GM21447 (cell line): ENCODE data around the gene PHF14.
"Not testable (repeated sequence)": the region's sequence is repeated elsewhere in the genome, so short reads cannot be mapped to it uniquely, and the experiment has no call there.

ENCODE experiments used
- ATAC-seq: cut with Tn5 transposase; IDR thresholded peaks from one replicate; pipeline ENCODE4 v1.9.1; 2021; ENCODE audit not compliant: unreplicated experiment

PHF14 gene, protein sequence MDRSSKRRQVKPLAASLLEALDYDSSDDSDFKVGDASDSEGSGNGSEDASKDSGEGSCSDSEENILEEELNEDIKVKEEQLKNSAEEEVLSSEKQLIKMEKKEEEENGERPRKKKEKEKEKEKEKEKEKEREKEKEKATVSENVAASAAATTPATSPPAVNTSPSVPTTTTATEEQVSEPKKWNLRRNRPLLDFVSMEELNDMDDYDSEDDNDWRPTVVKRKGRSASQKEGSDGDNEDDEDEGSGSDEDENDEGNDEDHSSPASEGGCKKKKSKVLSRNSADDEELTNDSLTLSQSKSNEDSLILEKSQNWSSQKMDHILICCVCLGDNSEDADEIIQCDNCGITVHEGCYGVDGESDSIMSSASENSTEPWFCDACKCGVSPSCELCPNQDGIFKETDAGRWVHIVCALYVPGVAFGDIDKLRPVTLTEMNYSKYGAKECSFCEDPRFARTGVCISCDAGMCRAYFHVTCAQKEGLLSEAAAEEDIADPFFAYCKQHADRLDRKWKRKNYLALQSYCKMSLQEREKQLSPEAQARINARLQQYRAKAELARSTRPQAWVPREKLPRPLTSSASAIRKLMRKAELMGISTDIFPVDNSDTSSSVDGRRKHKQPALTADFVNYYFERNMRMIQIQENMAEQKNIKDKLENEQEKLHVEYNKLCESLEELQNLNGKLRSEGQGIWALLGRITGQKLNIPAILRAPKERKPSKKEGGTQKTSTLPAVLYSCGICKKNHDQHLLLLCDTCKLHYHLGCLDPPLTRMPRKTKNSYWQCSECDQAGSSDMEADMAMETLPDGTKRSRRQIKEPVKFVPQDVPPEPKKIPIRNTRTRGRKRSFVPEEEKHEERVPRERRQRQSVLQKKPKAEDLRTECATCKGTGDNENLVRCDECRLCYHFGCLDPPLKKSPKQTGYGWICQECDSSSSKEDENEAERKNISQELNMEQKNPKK

DNA sequence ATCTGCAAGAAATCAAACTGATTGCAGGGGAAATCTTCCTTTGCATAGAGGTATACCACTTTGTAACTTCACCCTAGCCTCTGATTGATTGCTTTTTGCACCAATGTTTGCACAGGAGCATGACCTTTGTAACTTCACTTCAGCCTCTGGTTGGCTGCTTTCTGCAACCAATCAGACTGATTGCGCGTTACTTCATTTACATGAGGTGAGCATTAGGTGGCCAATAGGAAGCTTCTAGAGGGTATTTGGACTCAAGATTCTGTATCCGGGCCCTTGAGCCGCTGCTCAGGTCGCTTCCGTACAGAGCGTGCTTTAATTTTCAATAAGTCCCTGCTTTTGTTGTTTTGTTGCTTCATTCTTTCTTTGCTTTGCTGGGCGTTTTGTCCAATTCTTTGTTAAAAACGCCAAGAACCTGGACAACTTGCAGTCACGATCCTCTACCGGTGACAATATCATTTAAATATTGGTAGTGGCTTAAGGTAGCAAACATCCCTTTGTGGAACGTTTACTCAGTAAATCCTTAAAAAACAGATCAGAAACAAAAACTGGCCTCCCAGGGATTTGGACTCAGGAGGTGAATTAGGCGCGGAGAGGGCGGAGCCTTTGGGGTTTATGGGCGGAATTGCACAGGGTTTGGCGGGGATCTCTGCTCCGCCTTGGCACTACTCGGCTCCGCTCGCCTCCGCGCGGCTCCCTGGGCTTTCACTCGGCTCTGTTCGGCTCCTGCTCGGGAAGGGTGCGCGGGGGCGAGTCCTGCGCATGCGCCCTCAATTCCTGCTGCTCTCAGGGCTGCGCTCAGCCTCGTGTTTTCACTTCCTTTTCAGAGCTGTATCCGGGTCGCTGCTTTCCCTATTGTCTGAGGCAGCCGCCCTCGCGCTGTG lies at the start of gene PHF14:
TSS of gene PHF14 (plus strand) at position 812 of the 881 bp plus-strand sequence. CDS start 452 bp downstream, outside the sequence.
- peak; percentile 96 for ATAC-seq

DNA sequence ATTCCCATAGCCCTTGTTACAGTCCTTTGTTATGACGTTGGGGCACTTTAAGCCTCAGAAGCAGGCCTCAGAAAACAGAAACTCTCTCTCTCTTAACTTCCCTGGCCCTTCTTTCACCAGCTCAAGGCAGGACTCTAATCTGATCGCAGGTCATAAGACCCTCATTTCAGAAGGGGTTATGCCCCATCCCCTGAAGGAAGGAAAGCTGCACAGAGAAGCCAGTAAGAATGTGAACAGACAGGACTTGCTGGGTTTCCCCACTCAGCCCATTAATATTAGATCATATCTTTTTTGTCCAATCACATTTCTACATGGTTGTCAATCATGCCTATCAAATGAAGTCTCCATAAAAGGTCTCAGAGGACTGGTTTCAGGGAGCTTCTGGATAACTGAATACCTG lies 49.3 kb upstream of the PHF14 start:
- no peak for ATAC-seq

DNA sequence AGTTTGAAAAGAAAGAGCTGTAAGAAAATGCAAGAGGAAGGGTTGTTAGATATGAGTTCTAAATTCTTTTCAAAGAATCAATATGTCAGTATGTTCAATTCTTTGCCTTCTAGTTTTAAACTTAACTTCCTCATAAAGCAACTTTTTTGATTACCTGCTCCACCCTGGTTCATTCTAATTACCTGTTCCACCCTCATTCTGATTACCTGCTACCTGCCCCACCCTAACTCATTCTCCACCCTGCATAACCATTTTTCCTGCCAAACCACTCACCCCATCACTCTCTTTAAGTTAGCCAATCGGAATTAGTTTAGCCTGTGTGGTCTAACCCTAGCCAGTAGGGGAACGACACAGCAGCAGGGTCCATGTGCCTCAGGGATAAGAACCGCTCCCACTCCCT lies 45.5 kb upstream of the PHF14 start:
- ATAC-seq, result not testable (repeated sequence)

DNA sequence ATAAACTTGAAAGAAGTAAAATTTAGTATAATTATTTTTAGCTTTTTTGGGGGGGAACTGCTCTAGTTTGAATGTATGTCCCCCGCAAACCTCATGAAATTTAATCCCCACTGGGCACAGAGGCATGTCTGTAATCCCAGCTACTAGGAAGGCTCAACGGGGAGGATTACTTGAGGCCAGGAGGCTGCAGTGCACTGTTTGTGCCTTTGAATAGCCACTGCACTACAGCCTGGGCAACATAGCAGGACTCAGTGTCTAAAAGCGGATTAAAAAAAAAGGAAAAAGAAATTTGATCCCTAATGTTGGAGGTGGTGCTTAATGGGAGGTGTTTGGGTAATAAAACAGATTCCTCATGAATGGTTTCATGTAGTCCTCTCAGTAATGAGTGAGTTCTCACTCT lies 43.1 kb upstream of the PHF14 start:
- no peak for ATAC-seq

DNA sequence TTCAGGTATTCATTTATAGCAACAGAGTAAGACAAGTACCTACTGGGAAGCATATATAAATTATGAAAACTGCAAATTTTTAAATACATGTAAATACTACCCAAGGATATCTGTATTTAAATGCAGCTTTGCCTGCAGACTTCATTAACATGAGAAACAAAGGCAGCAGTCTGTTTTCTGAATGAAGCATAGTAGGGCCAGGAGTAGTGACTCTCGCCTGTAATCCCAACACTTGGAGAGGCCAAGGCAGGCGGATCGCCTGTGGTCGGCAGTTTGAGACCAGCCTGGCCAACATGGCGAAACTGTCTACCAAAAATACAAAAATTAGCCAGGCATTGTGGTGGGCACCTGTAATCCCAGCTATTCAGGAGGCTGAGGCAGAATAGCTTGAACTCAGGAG lies 42.5 kb upstream of the PHF14 start:
- ATAC-seq, result no peak

DNA sequence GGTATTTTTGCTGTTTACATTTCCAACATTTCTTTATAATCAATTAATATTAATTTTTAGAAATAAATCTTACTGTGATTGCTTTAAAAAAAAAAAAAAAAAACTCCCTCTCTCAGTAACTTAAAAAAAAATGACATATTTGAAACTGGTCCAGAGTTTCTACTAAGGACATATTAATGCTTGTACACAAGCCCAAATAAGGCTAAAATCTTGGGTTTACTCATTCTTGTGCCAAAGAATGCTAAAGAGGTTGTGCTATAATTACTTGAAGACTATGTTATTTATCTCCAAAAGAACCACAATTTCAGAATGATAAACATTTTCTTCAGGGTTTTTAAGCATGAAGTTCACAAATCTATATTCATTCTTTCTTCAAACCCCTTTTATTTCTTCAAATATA lies 39.4 kb upstream of the PHF14 start:
- no peak for ATAC-seq

DNA sequence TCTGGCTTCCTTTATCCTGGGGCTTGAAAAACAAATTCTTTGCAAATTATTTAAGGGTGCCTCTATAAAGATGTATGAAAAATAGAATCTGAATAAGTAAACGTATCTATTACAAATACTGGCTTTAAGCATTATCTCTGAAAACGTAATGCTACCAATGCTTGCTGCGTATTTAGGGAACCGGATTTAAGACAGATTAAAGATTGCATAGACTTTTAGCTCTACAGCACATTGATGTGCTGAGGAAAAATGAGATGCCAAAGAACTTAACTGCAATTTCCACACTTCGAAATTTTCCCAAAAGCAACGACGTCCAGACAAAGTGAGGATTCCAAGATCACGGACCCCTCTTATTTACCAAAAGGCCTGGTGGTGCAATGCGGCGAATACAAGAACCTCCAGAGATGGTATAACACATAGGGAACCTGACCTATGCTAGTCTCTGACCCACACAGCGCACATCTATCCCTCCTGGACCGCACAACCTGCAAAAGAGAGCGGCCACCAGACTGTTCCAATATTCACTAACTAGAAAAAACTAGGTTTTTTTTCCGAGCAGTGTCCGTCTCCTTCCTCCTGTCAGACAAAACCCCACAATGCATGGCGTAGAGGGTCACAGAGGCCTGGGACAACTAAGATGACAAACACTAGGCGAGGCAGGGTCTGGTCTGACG lies 34.3 kb upstream of the PHF14 start:
- peak; percentile 25 for ATAC-seq

DNA sequence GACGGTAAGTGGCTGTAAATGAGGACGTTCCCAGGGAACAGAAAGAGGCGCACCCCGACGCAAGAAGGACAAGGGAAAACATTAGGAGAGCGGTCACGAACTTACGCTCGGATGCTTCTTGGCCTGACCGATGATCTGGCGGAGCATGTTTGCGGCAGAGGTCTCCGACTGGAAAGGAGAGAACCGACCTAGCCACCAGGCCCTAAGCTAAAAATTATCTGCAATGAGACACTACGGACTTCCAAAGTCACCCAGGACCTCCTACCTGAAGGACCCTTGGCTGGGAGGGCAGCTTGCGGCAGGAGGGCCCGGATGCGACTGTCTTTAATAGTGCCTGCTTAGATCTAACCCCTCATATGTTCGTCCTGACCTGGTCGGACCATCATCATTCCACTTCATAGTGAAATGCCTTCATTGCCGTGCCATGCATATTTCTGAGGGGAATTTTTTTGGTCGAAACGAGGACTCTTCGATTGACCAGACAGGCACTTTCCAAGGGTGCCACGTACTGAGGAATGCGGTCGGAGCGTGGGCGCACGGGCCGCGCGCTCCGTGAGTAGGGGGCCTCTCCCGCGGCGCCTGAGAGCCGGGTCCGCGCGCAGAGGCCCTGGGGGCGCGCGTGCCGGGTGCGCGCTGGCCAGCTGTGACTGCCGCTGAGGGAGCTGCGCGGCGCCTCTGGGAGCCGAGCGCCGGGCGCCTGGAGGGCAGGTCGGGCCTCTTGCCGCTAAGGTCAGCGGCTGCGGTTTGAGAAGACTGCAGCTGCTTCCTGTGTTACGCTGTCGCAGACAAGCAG lies 33.6 kb upstream of the PHF14 start:
- peak; percentile 79 for ATAC-seq

DNA sequence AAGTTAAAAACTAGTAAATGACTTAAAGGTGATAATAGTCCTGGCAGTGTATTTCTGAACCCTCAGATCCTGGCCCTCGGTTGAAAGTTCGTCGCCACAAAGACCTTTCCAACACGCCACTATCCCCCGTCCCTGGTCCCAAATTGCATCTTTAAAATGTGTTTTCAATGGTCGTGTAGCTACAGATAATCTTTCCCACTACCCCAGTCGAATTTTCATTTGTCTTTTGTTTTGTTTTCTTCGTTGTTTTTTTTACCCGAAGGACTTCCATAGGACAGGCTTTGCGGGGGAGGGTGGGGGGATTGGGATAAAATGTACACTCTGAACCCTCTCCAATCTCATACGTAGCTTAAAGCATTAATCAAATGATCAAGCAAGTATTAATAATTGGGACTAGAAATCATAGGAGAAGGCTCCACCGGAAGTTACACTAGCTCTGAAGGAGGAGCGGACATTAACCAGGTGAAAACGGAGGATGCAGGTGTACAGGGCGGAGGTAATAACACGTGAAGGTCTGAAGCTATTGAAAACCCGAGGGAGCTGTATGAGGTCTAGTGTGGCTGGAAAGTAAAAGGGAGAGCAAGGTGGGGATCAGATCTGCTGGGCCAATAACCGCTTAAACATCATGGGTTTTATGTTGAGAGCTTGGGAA lies 32.8 kb upstream of the PHF14 start:
- ATAC-seq, result no peak

DNA sequence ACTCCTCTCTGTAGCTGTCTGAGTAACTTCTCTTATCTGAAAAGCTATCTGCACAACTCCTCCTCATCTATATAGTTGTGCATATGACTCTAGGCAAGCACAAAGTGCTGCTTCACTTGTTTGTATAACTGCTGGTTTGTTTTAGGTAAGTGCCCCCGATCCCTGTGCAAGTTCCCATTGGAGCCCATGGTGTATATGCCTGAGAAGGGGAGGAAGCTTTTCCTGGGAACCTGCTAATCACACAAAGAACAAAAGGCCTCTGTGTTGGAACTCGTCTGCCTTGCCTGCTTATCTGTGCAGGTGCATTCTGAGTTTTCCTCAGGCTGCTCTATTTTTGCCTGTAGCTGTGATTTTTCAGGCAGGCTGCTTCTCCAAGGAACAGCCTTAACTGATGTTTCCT lies 23.2 kb upstream of the PHF14 start:
- ATAC-seq, result no peak

DNA sequence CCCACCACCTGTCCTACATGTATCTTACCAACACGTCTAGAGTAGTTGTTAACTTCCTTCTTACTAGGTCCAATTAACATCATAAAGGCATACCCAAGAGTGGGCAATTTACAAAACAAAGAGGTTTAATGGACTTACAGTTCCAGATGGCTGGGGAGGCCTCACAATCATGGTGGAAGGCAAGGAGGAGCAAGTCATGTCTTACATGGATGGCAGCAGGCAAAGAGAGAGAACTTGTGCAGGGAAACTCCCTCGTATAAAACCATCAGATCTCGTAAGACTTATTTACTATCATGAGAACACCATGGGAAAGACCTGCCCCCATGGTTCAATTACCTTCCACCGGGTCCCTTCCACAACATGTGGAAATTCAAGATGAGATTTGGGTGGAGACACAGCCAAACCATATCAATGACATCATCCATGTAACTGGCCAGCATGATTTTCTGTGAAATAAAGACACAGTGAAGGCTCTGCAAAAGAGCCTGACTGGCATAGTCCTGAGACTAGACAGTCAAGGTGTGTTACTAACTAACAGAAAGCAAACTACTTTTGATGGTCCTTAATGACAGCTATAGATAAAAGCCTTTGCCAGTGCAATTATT lies 22.6 kb upstream of the PHF14 start:
- ATAC-seq, result not testable (repeated sequence)

DNA sequence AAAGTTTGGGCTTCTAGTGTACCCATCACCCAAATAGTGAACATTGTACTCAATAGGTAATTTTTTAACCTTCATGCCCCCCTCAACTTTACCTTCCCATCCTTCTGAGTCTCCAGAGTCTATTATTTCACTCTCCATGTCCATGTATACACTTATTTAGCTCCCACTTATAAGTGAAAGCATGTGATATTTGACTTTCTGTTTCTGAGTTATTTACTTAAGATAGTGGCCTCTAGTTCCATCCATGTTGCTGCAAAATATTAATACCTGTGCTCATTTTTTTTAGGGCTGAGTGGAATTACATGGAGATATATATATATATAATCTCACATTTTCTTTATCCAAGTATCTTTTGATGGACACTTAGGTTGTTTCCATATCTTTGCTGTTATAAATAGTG lies 21.1 kb upstream of the PHF14 start:
- ATAC-seq, result no peak

DNA sequence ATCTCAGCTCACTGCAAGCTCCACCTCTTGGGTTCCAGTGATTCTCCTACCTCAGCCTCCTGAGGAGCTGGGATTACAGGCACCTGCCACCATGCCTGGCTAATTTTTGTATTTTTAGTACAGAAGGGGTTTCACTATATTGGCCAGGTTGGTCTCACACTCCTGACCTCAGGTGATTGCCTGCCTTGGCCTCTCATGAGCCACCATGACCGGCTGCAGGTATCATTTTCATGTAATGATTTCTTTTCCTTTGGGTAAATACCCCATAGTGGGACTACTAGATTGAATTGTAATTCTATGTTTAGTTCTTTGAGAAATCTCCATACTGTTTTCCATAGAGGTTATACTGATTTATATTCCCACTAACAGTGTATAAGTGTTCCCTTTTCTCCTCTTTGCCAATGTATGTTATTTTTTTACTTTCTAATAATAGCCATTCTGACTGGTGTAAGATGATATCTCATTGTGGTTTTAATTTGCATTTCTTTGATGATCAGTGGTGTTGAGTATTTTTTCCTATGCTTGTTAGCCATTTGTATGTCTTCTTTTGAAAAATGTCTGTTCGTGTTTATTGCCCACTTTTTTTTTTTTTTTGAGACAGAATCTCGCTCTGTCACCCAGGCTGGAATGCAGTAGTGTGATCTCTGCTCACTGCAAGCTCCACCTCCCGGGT lies 20.5 kb upstream of the PHF14 start:
- peak; percentile 52 for ATAC-seq

DNA sequence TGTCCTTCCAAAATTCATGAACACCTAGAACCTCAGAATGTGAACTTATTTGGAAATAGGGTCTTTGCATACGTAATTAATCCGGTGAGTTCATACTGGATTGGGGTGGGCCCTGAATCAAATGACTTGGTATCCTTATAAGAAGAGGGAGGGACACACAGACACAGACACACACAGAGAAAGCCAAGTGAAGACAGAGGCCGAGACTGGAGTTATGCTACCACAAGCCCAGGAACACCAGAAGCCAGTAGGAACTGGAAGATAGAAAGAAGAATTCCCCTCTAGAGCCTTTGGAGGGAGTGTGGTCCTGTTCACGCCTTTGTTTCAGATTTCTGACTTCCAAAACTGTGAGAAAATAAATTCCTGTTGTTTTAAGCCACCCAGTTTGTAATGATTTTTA lies 17.1 kb upstream of the PHF14 start:
- ATAC-seq, result no peak

DNA sequence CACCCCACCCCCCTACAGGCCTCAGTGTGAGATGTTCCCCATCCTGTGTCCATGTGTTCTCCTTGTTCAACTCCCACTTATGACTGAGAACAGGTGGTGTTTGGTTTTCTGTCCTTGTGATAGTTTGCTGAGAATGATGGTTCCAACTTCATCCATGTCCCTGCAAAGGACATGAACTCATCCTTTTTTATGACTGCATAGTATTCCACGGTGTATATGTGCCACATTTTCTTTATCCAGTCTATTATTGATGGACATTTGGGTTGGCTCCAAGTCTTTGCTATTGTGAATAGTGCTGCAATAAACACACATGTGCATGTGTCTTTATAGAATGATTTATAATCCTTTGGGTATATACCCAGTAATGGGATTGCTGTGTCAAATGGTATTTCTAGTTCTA lies 13.4 kb upstream of the PHF14 start:
- not testable (repeated sequence) for ATAC-seq

DNA sequence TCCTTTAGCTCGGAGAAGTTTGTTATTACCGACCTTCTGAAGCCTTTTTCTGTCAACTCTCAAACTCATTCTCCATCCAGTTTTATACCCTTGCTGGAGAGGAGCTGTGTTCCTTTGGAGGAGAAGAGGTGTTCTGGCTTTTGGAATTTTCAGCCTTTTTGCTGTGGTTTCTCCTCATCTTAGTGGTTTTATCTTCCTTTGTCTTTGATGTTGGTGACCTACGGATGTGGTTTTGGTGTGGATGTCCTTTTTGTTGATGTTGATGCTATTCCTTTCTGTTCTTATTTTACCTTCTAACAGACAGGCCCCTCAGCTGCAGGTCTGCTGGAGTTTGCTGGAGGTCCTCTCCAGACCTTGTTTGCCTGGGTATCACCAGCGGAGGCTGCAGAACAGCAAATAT lies 8.7 kb upstream of the PHF14 start:
- not testable (repeated sequence) for ATAC-seq

DNA sequence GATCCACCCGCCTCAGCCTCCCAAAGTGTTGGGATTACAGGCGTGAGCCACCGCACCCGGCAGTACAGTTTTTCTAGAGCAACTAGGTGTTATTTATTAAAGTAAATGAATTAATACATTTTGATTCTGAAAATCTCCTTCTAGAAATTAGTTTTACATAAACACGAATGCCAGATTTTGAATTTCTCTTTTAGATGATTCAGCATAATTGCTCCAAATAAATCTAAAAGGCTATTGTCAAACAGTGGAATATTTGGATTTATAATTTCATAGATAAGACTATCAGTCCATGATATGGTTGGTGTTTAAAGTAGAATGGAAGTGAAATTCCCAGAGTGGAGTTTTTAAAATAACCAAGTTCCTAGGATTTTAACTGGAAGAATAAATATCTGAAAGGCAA lies 1.5 kb upstream of the PHF14 start:
- ATAC-seq, result no peak
